Ammon's horn (tissue), 1 donor: ENCODE data around the gene F8.
A peak's percentile ranks its signal among the peaks of the same experiment; 100 is the strongest.
"Not testable (repeated sequence)": the region's sequence is repeated elsewhere in the genome, so short reads cannot be mapped to it uniquely, and the experiment has no call there.

Experiments
- DNase-seq: peaks from one replicate; pipeline ENCODE4 v3.0.0-alpha.2; 2016; ENCODE audit warnings: low spot score

F8 gene

GRCh38 chrX:154816326-154816898 is 206.1 kb downstream of the F8 start:
- not testable (repeated sequence) for DNase-seq

- DNase-seq = no peak
These were observed 207.2 kb downstream of the F8 start for GRCh38 chrX:154815274-154815818.

GRCh38 chrX:154813801-154814200 is 208.7 kb downstream of the F8 start:
- no peak for DNase-seq

- no peak for DNase-seq
These were observed 210.0 kb downstream of the F8 start for GRCh38 chrX:154812341-154813101.

GRCh38 chrX:154809939-154810665 is 212.4 kb downstream of the F8 start:
- no peak for DNase-seq

GRCh38 chrX:154806837-154807501 is 215.6 kb downstream of the F8 start:
- DNase-seq = no peak

- no peak for DNase-seq
These were observed 216.8 kb downstream of the F8 start for GRCh38 chrX:154805696-154806091.

GRCh38 chrX:154804957-154805695 is 217.4 kb downstream of the F8 start, which contains the start of gene MPP1:
MPP1 (minus strand) TSS chrX:154805485; CDS start chrX:154805373, 112 bp downstream.
- peak; percentile 84 for DNase-seq

GRCh38 chrX:154804261-154804956 is 218.1 kb downstream of the F8 start:
- no peak for DNase-seq

GRCh38 chrX:154802947-154803346 is 219.6 kb downstream of the F8 start:
- no peak for DNase-seq

GRCh38 chrX:154800478-154801210 is 221.9 kb downstream of the F8 start:
- no peak for DNase-seq

- no peak for DNase-seq
These were observed 222.8 kb downstream of the F8 start for GRCh38 chrX:154799556-154800348.

GRCh38 chrX:154797006-154797405 is 225.5 kb downstream of the F8 start:
- no peak for DNase-seq

GRCh38 chrX:154795016-154795415 is 227.5 kb downstream of the F8 start:
- no peak for DNase-seq

GRCh38 chrX:154793084-154793795 is 229.3 kb downstream of the F8 start:
- no peak for DNase-seq

GRCh38 chrX:154791939-154792338 is 230.6 kb downstream of the F8 start:
- no peak for DNase-seq

GRCh38 chrX:154791467-154791866 is 231.1 kb downstream of the F8 start:
- DNase-seq = no peak
